ENCODE results near the gene COL15A1.

The COL15A1 gene

GRCh38 chr9:99057665-99058625, 114.2 kb downstream of the COL15A1 start:
- DNase-seq: peak; percentile 91
- CTCF ChIA-PET: interaction anchor here (0.7 to 2.9 kb wide), 6 partner anchors 46 to 84 kb away, joined by 3 to 17 read pairs (median 4); partner anchors contain the start of gene TGFBR1
- H3K4me3 Mint-ChIP-seq: peak overlapping the region; percentile 74
- H3K4me1 Mint-ChIP-seq: peaks cover 75% of the 10 kb centered on the region
- H3K9me3 Mint-ChIP-seq: peaks cover 10% of the 10 kb centered on the region
- H3K27ac Mint-ChIP-seq: peak overlapping the region; percentile 93
- H3K27me3 Mint-ChIP-seq: peaks cover 22% of the 10 kb centered on the region
- peaks cover 23% of the 10 kb centered on the region for H3K36me3 Mint-ChIP-seq

- Mint-ChIP-seq H3K27ac (peak overlapping the region; percentile 93), H3K4me1 (peaks cover 77% of the 10 kb centered on the region), H3K4me3 (peak overlapping the region; percentile 74), H3K27me3 (peaks cover 25% of the 10 kb centered on the region), H3K9me3 (peaks cover 10% of the 10 kb centered on the region), H3K36me3 (peaks cover 24% of the 10 kb centered on the region)
- CTCF ChIA-PET: interaction anchor here (0.6 to 2.9 kb wide), 10 partner anchors 17 to 220 kb away, joined by 3 to 17 read pairs (median 3); partner anchors contain the start of gene TGFBR1
- peak; percentile 46 for DNase-seq
Measured at GRCh38 chr9:99058964-99059921, 115.5 kb downstream of the COL15A1 start.

- peaks cover 18% of the 10 kb centered on the region for H3K27me3 Mint-ChIP-seq
- peaks cover 77% of the 10 kb centered on the region for H3K4me1 Mint-ChIP-seq
- peaks cover 20% of the 10 kb centered on the region for H3K36me3 Mint-ChIP-seq
- H3K4me3 Mint-ChIP-seq: no peak overlapping the region
- no peak overlapping the region for H3K27ac Mint-ChIP-seq
- DNase-seq: no peak
- CTCF ChIA-PET: interaction anchor here (1.3 kb wide), 1 partner anchor 34 kb away, joined by 3 read pairs; no protein-coding TSS in a partner anchor
- H3K9me3 Mint-ChIP-seq: peaks cover 7% of the 10 kb centered on the region
Measured at GRCh38 chr9:99060621-99061020, 116.9 kb downstream of the COL15A1 start.

GRCh38 chr9:99062549-99062948, 118.8 kb downstream of the COL15A1 start:
- Mint-ChIP-seq H3K27ac (no peak overlapping the region), H3K36me3 (peaks cover 13% of the 10 kb centered on the region), H3K4me3 (no peak overlapping the region), H3K27me3 (peaks cover 15% of the 10 kb centered on the region), H3K4me1 (peaks cover 64% of the 10 kb centered on the region), H3K9me3 (no peaks in the 10 kb centered on the region)
- DNase-seq: no peak
- CTCF ChIA-PET: no interaction called here

- H3K27ac Mint-ChIP-seq: no peak overlapping the region
- no peaks in the 10 kb centered on the region for H3K9me3 Mint-ChIP-seq
- H3K4me3 Mint-ChIP-seq: no peak overlapping the region
- DNase-seq: no peak
- H3K36me3 Mint-ChIP-seq: peaks cover 15% of the 10 kb centered on the region
- peaks cover 62% of the 10 kb centered on the region for H3K4me1 Mint-ChIP-seq
- peaks cover 15% of the 10 kb centered on the region for H3K27me3 Mint-ChIP-seq
- CTCF ChIA-PET: interaction anchor here (1.0 kb wide), 1 partner anchor 78 kb away, joined by 3 read pairs; no protein-coding TSS in a partner anchor
Measured at GRCh38 chr9:99063522-99063921, 119.8 kb downstream of the COL15A1 start.

- CTCF ChIA-PET: interaction anchor here (1.0 to 1.2 kb wide), 2 partner anchors 11 to 74 kb away, joined by 3 read pairs; no protein-coding TSS in a partner anchor
Measured at GRCh38 chr9:99066571-99066970, 122.9 kb downstream of the COL15A1 start.

GRCh38 chr9:99069075-99069474, 125.4 kb downstream of the COL15A1 start:
- Mint-ChIP-seq H3K27me3 (peaks cover 5% of the 10 kb centered on the region), H3K27ac (peak overlapping the region; percentile 96), H3K4me3 (no peak overlapping the region), H3K9me3 (peaks cover 2% of the 10 kb centered on the region), H3K4me1 (peaks cover 62% of the 10 kb centered on the region), H3K36me3 (peaks cover 17% of the 10 kb centered on the region)
- no peak for DNase-seq
- CTCF ChIA-PET: interaction anchor here (0.8 kb wide), 1 partner anchor 55 kb away, joined by 3 read pairs; no protein-coding TSS in a partner anchor

More at GRCh38 chr9:99066571-99066970, 122.9 kb downstream of the COL15A1 start:
- no peak overlapping the region for H3K27ac Mint-ChIP-seq
- peaks cover 2% of the 10 kb centered on the region for H3K9me3 Mint-ChIP-seq
- H3K36me3 Mint-ChIP-seq: peaks cover 25% of the 10 kb centered on the region
- H3K27me3 Mint-ChIP-seq: peaks cover 15% of the 10 kb centered on the region
- H3K4me3 Mint-ChIP-seq: no peak overlapping the region
- DNase-seq: no peak
- peaks cover 69% of the 10 kb centered on the region for H3K4me1 Mint-ChIP-seq

- peaks cover 2% of the 10 kb centered on the region for H3K9me3 Mint-ChIP-seq
- H3K27me3 Mint-ChIP-seq: peaks cover 5% of the 10 kb centered on the region
- H3K27ac Mint-ChIP-seq: peak overlapping the region; percentile 96
- peaks cover 15% of the 10 kb centered on the region for H3K36me3 Mint-ChIP-seq
- no peak overlapping the region for H3K4me3 Mint-ChIP-seq
- DNase-seq: no peak
- peaks cover 61% of the 10 kb centered on the region for H3K4me1 Mint-ChIP-seq
- CTCF ChIA-PET: interaction anchor here (0.8 kb wide), 1 partner anchor 56 kb away, joined by 3 read pairs; no protein-coding TSS in a partner anchor
Measured at GRCh38 chr9:99069546-99069945, 125.8 kb downstream of the COL15A1 start.

GRCh38 chr9:99070681-99071080, 127.0 kb downstream of the COL15A1 start:
- no peak for DNase-seq
- Mint-ChIP-seq H3K36me3 (peaks cover 14% of the 10 kb centered on the region), H3K4me1 (peaks cover 66% of the 10 kb centered on the region), H3K9me3 (peaks cover 2% of the 10 kb centered on the region), H3K27me3 (peaks cover 2% of the 10 kb centered on the region), H3K4me3 (no peak overlapping the region), H3K27ac (no peak overlapping the region)
- CTCF ChIA-PET: no interaction called here

GRCh38 chr9:99071313-99072039, 127.8 kb downstream of the COL15A1 start:
- no peak for DNase-seq
- CTCF ChIA-PET: no interaction called here
- Mint-ChIP-seq H3K27me3 (no peaks in the 10 kb centered on the region), H3K27ac (no peak overlapping the region), H3K9me3 (peaks cover 2% of the 10 kb centered on the region), H3K4me3 (no peak overlapping the region), H3K4me1 (peaks cover 72% of the 10 kb centered on the region), H3K36me3 (peaks cover 16% of the 10 kb centered on the region)

- no peak for DNase-seq
- Mint-ChIP-seq H3K4me1 (peaks cover 74% of the 10 kb centered on the region), H3K9me3 (peaks cover 2% of the 10 kb centered on the region), H3K27me3 (no peaks in the 10 kb centered on the region), H3K36me3 (peaks cover 16% of the 10 kb centered on the region), H3K27ac (no peak overlapping the region), H3K4me3 (no peak overlapping the region)
- CTCF ChIA-PET: no interaction called here
Measured at GRCh38 chr9:99072040-99072394, 128.3 kb downstream of the COL15A1 start.

GRCh38 chr9:99073347-99073746, 129.6 kb downstream of the COL15A1 start:
- no peaks in the 10 kb centered on the region for H3K27me3 Mint-ChIP-seq
- CTCF ChIA-PET: no interaction called here

More at GRCh38 chr9:99073347-99073746, 129.6 kb downstream of the COL15A1 start:
- peaks cover 15% of the 10 kb centered on the region for H3K36me3 Mint-ChIP-seq
- H3K9me3 Mint-ChIP-seq: peaks cover 2% of the 10 kb centered on the region
- no peak overlapping the region for H3K4me3 Mint-ChIP-seq
- peaks cover 71% of the 10 kb centered on the region for H3K4me1 Mint-ChIP-seq
- no peak for DNase-seq
- no peak overlapping the region for H3K27ac Mint-ChIP-seq
